GM12892 (cell line): ENCODE data around the gene CCDC9B.

Source experiments
- DNase-seq: peaks from one replicate; pipeline ENCODE4 v3.0.0; 2011; ENCODE audit not compliant: insufficient read length
- FAIRE-seq: peaks from 2 replicates; lab custom pipeline; 2011; peaks lifted over from hg19 to GRCh38; lab: Jason Lieb, UNC
- POLR2A ChIP-seq: IDR thresholded peaks from 2 replicates; pipeline ENCODE4 v1.6.1; 2011; ENCODE audit warnings: low read depth, low read length, control low read depth
- POLR2AphosphoS5 ChIP-seq: IDR thresholded peaks from 2 replicates; pipeline ENCODE4 v1.6.1; 2011; ENCODE audit warnings: low read depth, low read length, control low read depth
- TAF1 ChIP-seq: IDR thresholded peaks from 2 replicates; pipeline ENCODE4 v1.6.1; 2011; ENCODE audit warnings: low read depth, mild to moderate bottlenecking, control low read depth, low read length, borderline replicate concordance

Gene CCDC9B

GRCh38 chr15:40372981-40373380, 32.2 kb upstream of the CCDC9B start:
- FAIRE-seq (no peak), DNase-seq (no peak)
- no peak for TF ChIP-seq POLR2AphosphoS5
- no peak for TF ChIP-seq POLR2A
- no peak for TF ChIP-seq TAF1

GRCh38 chr15:40369971-40370370, 29.2 kb upstream of the CCDC9B start:
- DNase-seq (no peak), FAIRE-seq (no peak)
- TF ChIP-seq POLR2AphosphoS5 (no peak), POLR2A (no peak), TAF1 (no peak)

GRCh38 chr15:40369474-40369869, 28.7 kb upstream of the CCDC9B start:
- no peak for FAIRE-seq
- DNase-seq, result no peak
- no peak for TF ChIP-seq TAF1
- no peak for TF ChIP-seq POLR2A
- no peak for TF ChIP-seq POLR2AphosphoS5

- DNase-seq, result no peak
- no peak for TF ChIP-seq POLR2A
- TF ChIP-seq POLR2AphosphoS5, result no peak
- TF ChIP-seq TAF1, result no peak
- no peak for FAIRE-seq
Observed at GRCh38 chr15:40368719-40369473, 28.2 kb upstream of the CCDC9B start.

GRCh38 chr15:40367686-40368611, 27.2 kb upstream of the CCDC9B start:
- DNase-seq, result peak; percentile 92

GRCh38 chr15:40367371-40367685, 26.6 kb upstream of the CCDC9B start:
- no peak for TF ChIP-seq POLR2A
- no peak for TF ChIP-seq POLR2AphosphoS5
- no peak for FAIRE-seq

More at GRCh38 chr15:40367686-40368611, 27.2 kb upstream of the CCDC9B start:
- TF ChIP-seq POLR2AphosphoS5, result no peak
- no peak for TF ChIP-seq POLR2A
- no peak for TF ChIP-seq TAF1
- FAIRE-seq, result peak; percentile 90

GRCh38 chr15:40366457-40367370, 26.0 kb upstream of the CCDC9B start:
- no peak for TF ChIP-seq POLR2AphosphoS5
- no peak for TF ChIP-seq TAF1
- TF ChIP-seq POLR2A, result no peak
- FAIRE-seq (no peak), DNase-seq (no peak)

More at GRCh38 chr15:40367371-40367685, 26.6 kb upstream of the CCDC9B start:
- no peak for DNase-seq

GRCh38 chr15:40365624-40366456, 25.1 kb upstream of the CCDC9B start:
- TF ChIP-seq POLR2AphosphoS5 (no peak), TAF1 (no peak), POLR2A (no peak)
- no peak for FAIRE-seq
- no peak for DNase-seq

GRCh38 chr15:40365016-40365415, 24.3 kb upstream of the CCDC9B start:
- DNase-seq (no peak), FAIRE-seq (no peak)
- TF ChIP-seq POLR2AphosphoS5 (no peak), POLR2A (no peak), TAF1 (no peak)

- DNase-seq, result no peak
- TF ChIP-seq POLR2AphosphoS5 (no peak), TAF1 (no peak), POLR2A (no peak)
- FAIRE-seq, result no peak
Observed at GRCh38 chr15:40364251-40364650, 23.5 kb upstream of the CCDC9B start.

- FAIRE-seq (no peak), DNase-seq (no peak)
- no peak for TF ChIP-seq TAF1
- no peak for TF ChIP-seq POLR2A
- no peak for TF ChIP-seq POLR2AphosphoS5
Observed at GRCh38 chr15:40363611-40364010, 22.9 kb upstream of the CCDC9B start.
